SK-N-SH (cell line): Measurements from ENCODE around the gene GXYLT2. TPM values are rescaled to one million over a fixed set of nuclear protein-coding genes. Genes with fewer than 3 reads are reported as not detected.

Experiments
- CTCF ChIA-PET: fragments of 300-600, 350-600 bp; formaldehyde crosslinking; extraction: SDS; loops from one replicate; lab custom pipeline; 2021; lab: Yijun Ruan, JAX
- POLR2A ChIA-PET: fragments of 350-600 bp; sonication (Branson Sonifier 250); formaldehyde crosslinking; extraction: SDS; loops from one replicate; lab custom pipeline; 2020; ENCODE audit warnings: antibody characterized with exemption, inconsistent platforms; lab: Yijun Ruan, JAX
- DNase-seq: peaks from one replicate; pipeline ENCODE4 v3.0.0; 2012
- H2AFZ ChIP-seq: fragments of 200-600 bp; sonication (generic); 2 replicates; pipeline ENCODE4 v1.8.1; 2016; ENCODE audit warnings: antibody characterized with exemption, mild to moderate bottlenecking, low read depth
- H3F3A ChIP-seq: fragments of 200-600 bp; sonication (generic); replicated peaks from 2 replicates; pipeline ENCODE3; 2016; ENCODE audit warnings: antibody characterized with exemption, mild to moderate bottlenecking; ENCODE audit not compliant: insufficient read depth
- H3K27ac ChIP-seq, 2 experiments: fragments of 200-500 bp in 1 of 2; fragments of 200-600 bp in 1 of 2; sonication (Bioruptor generic) in 1 of 2; sonication (generic), shearing (Covaris generic) in 1 of 2; 2 replicates each; pipeline versions ENCODE4 v1.5.1 to v1.6.1; 2014 to 2016; ENCODE audit warnings: low read depth in 2 of 2, inconsistent platforms in 1 of 2, low read length in 1 of 2, mild to moderate bottlenecking in 1 of 2, mixed read lengths in 1 of 2
- H3K27me3 ChIP-seq: fragments of 200-600 bp; sonication (generic), shearing (Covaris generic); 2 replicates; pipeline ENCODE4 v1.6.1; 2016; ENCODE audit warnings: mixed run types; ENCODE audit not compliant: insufficient read depth
- H3K36me3 ChIP-seq, 2 experiments: fragments of 200-500 bp in 1 of 2; fragments of 200-600 bp in 1 of 2; sonication (Bioruptor generic) in 1 of 2; sonication (generic) in 1 of 2; replicated peaks in 1 of 2; 2 replicates each; pipeline versions ENCODE3 to v1.5.1; 2014 to 2016; ENCODE audit warnings: low read length in 1 of 2, mild to moderate bottlenecking in 1 of 2; ENCODE audit not compliant: insufficient read depth in 2 of 2, control insufficient read depth in 1 of 2
- H3K4me1 ChIP-seq, 2 experiments: fragments of 200-500 bp in 1 of 2; fragments of 200-600 bp in 1 of 2; sonication (Bioruptor generic) in 1 of 2; sonication (generic), shearing (Covaris generic) in 1 of 2; 2 replicates each; pipeline versions ENCODE4 v1.5.1 to v1.6.1; 2014 to 2016; ENCODE audit warnings: low read depth in 1 of 2, low read length in 1 of 2, mixed run types in 1 of 2; ENCODE audit not compliant: insufficient read depth in 2 of 2, control insufficient read depth in 1 of 2
- H3K4me2 ChIP-seq: fragments of 200-600 bp; sonication (generic), shearing (Covaris generic); 2 replicates; pipeline ENCODE4 v1.6.1; 2017; ENCODE audit warnings: mixed run types
- H3K4me3 ChIP-seq, 2 experiments: fragments of 200-500 bp in 1 of 2; fragments of 200-600 bp in 1 of 2; sonication (Bioruptor generic) in 1 of 2; sonication (generic), shearing (Covaris generic) in 1 of 2; 2 replicates each; pipeline versions ENCODE4 v1.5.1 to v1.8.1; 2014 to 2016; ENCODE audit warnings: low read depth in 2 of 2, inconsistent platforms in 1 of 2, low read length in 1 of 2, mild to moderate bottlenecking in 1 of 2, mixed read lengths in 1 of 2, moderate library complexity in 1 of 2
- H3K79me2 ChIP-seq: fragments of 200-600 bp; sonication (generic); 2 replicates; pipeline ENCODE4 v1.8.1; 2017; ENCODE audit warnings: mild to moderate bottlenecking; ENCODE audit not compliant: insufficient read depth
- H3K9ac ChIP-seq: fragments of 200-600 bp; sonication (generic); 2 replicates; pipeline ENCODE4 v1.6.1; 2017; ENCODE audit warnings: mixed run types
- H3K9me2 ChIP-seq: fragments of 200-600 bp; sonication (generic); 2 replicates; pipeline ENCODE4 v1.6.1; 2017; ENCODE audit warnings: mixed run types
- H3K9me3 ChIP-seq: fragments of 200-600 bp; sonication (generic); 2 replicates; pipeline ENCODE4 v1.6.1; 2017; ENCODE audit warnings: mixed run types, mild to moderate bottlenecking, moderate library complexity
- H4K20me1 ChIP-seq: fragments of 200-600 bp; sonication (generic); 2 replicates; pipeline ENCODE4 v1.6.1; 2017; ENCODE audit warnings: mild to moderate bottlenecking, mixed run types; ENCODE audit not compliant: insufficient read depth
- CHD2 ChIP-seq: fragments of 150-350 bp; IDR thresholded peaks from 2 replicates; pipeline ENCODE4 v1.6.1; 2018; ENCODE audit warnings: low read length; ENCODE audit not compliant: partially characterized antibody
- EZH2phosphoT487 ChIP-seq: fragments of 200-600 bp; sonication (generic); IDR thresholded peaks from 2 replicates; pipeline ENCODE4 v1.6.1; 2017; ENCODE audit warnings: low read depth, mixed run types, mild to moderate bottlenecking, antibody characterized with exemption, moderate library complexity, borderline replicate concordance
- FOXJ3 ChIP-seq: sonication (generic); formaldehyde crosslinking; IDR thresholded peaks from 2 replicates; pipeline ENCODE4 v1.5.1; 2020; ENCODE audit warnings: mild to moderate bottlenecking, missing genetic modification reagents
- FOXM1 ChIP-seq: IDR thresholded peaks from 2 replicates; pipeline ENCODE4 v1.4.0; 2012; ENCODE audit warnings: low read depth, mild to moderate bottlenecking
- IRF3 ChIP-seq: fragments of 150-350 bp; IDR thresholded peaks from 2 replicates; pipeline ENCODE4 v1.6.1; 2016; ENCODE audit warnings: mild to moderate bottlenecking, low read depth, low read length
- MEF2A ChIP-seq: IDR thresholded peaks from 2 replicates; pipeline ENCODE4 v1.4.0; 2012; ENCODE audit warnings: low read depth, borderline replicate concordance
- MXI1 ChIP-seq: IDR thresholded peaks from 2 replicates; pipeline ENCODE4 v1.6.1; 2012; ENCODE audit warnings: mild to moderate bottlenecking, low read depth, low read length, improper control_type of control experiment
- NFIC ChIP-seq: IDR thresholded peaks from 2 replicates; pipeline ENCODE4 v1.4.0; 2012; ENCODE audit warnings: borderline replicate concordance
- NRF1 ChIP-seq: IDR thresholded peaks from 2 replicates; pipeline ENCODE4 v1.6.1; 2012; ENCODE audit warnings: low read depth, mild to moderate bottlenecking, low read length
- RXRA ChIP-seq: IDR thresholded peaks from 2 replicates; pipeline ENCODE4 v1.4.0; 2012; ENCODE audit warnings: low read depth, mild to moderate bottlenecking, borderline replicate concordance
- SIN3A ChIP-seq: IDR thresholded peaks from 2 replicates; pipeline ENCODE4 v1.6.1; 2012; ENCODE audit warnings: low read depth, mild to moderate bottlenecking, low read length, moderate library complexity, borderline replicate concordance
- WGBS: methylation state at CpG from one replicate; pipeline ENCODE4 v1.1.6; 2017; ENCODE audit warnings: low lambda C conversion rate; 5-methylcytosine and 5-hydroxymethylcytosine counted together
- polyA plus RNA-seq, 3 experiments: library from polyadenylated mRNA; depleted of rRNA; stranded (reverse); fragments of >200 nt; gene quantifications; 2 replicates each; pipeline ENCODE4 v1.2.3, GENCODE V29; 2012
- TF ChIP-seq, protein P1 (sequence below): fragments of 200-600 bp; sonication (generic); IDR thresholded peaks from 2 replicates; pipeline ENCODE4 v1.6.1; 2017; ENCODE audit warnings: antibody characterized with exemption, mild to moderate bottlenecking, moderate library complexity
- TF ChIP-seq, protein P2 (sequence below): IDR thresholded peaks from 2 replicates; pipeline ENCODE4 v1.4.0; 2012; ENCODE audit warnings: low read depth, borderline replicate concordance

GXYLT2 gene
- polyA plus RNA-seq, 1 of the 3 experiments (the other 2 are of a cell fraction): 9.1 TPM

GRCh38 chr3:72951259-72951722 lies 63.4 kb downstream of the GXYLT2 start:
- DNase-seq: no peak
- H3F3A ChIP-seq: no peaks in the 10 kb centered on the region
- H3K4me1 ChIP-seq: no peaks in the 10 kb centered on the region; a peak in 1 of 4 replicates
- H3K36me3 ChIP-seq: no peaks in the 10 kb centered on the region
- H3K9ac ChIP-seq: no peak overlapping the region
- H3K27ac ChIP-seq: no peak overlapping the region
- TF ChIP-seq IRF3: no peak
- TF ChIP-seq NRF1: no peak
- TF ChIP-seq, protein P1, sequence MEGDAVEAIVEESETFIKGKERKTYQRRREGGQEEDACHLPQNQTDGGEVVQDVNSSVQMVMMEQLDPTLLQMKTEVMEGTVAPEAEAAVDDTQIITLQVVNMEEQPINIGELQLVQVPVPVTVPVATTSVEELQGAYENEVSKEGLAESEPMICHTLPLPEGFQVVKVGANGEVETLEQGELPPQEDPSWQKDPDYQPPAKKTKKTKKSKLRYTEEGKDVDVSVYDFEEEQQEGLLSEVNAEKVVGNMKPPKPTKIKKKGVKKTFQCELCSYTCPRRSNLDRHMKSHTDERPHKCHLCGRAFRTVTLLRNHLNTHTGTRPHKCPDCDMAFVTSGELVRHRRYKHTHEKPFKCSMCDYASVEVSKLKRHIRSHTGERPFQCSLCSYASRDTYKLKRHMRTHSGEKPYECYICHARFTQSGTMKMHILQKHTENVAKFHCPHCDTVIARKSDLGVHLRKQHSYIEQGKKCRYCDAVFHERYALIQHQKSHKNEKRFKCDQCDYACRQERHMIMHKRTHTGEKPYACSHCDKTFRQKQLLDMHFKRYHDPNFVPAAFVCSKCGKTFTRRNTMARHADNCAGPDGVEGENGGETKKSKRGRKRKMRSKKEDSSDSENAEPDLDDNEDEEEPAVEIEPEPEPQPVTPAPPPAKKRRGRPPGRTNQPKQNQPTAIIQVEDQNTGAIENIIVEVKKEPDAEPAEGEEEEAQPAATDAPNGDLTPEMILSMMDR: no peak
- no peak for TF ChIP-seq RXRA
- TF ChIP-seq SIN3A: no peak
- TF ChIP-seq FOXM1: no peak
- TF ChIP-seq, all 33 proteins: peak for 0
- no peaks in the 10 kb centered on the region for H3K27me3 ChIP-seq
- no peaks in the 10 kb centered on the region for H4K20me1 ChIP-seq
- no peaks in the 10 kb centered on the region; the same call in 1 of the 2 replicates for H3K79me2 ChIP-seq
- ChIA-PET CTCF (no interaction called here), POLR2A (no interaction called here)
- no peak overlapping the region for H3K4me3 ChIP-seq
- WGBS: 90% methylated on average over 6 of the region's 6 CpGs
- H2AFZ ChIP-seq: no peak overlapping the region
- H3K4me2 ChIP-seq: no peak overlapping the region
- no peaks in the 10 kb centered on the region for H3K9me2 ChIP-seq
- H3K9me3 ChIP-seq: no peaks in the 10 kb centered on the region

DNA sequence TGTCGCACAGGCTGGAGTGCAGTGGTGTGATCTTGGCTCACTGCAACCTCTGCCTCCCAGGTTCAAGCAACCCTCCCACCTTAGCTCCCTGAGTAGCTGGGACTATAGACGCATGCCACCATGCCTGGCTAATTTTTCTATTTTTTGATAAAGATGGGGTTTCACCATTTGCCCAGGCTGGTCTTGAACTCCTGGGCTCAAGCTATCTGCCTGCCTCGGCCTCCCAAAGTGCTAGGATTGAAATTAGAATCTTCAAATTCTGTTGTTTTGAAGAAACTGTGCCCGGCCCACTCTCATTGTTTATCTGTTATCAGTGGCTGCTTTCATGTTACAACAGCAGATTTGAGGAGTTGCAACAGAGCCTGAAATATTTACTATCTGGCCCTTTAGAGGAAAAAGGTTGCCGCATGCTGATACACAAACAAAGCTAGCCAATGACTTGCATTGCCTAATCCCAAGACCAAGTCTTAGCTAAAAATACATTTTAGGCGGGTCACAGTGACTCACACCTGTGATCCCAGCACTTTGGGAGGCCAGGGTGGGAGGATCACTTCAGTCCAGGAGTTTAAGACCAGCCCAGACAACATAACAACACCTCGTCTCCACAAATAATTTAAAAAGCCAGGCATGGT lies 65.6 kb downstream of the GXYLT2 start:
- Histone ChIP-seq H2AFZ (no peak overlapping the region), H3K27ac (no peak overlapping the region), H4K20me1 (no peaks in the 10 kb centered on the region), H3K4me2 (no peak overlapping the region), H3K4me1 (no peaks in the 10 kb centered on the region; a peak in 1 of 4 replicates), H3K36me3 (peaks cover 0 to 5% of the 10 kb centered on the region in 2 experiments), H3K4me3 (no peak overlapping the region), H3K9me2 (no peaks in the 10 kb centered on the region), H3K9me3 (no peaks in the 10 kb centered on the region), H3K27me3 (no peaks in the 10 kb centered on the region), H3K9ac (no peak overlapping the region), H3K79me2 (no peaks in the 10 kb centered on the region; the same call in 1 of the 2 replicates), H3F3A (no peaks in the 10 kb centered on the region)
- TF ChIP-seq MXI1 (no peak), FOXJ3 (CRISPR knock-in tag) (no peak), NFIC (no peak), MEF2A (no peak), EZH2phosphoT487 (no peak), CHD2 (no peak)
- TF ChIP-seq, protein P2, sequence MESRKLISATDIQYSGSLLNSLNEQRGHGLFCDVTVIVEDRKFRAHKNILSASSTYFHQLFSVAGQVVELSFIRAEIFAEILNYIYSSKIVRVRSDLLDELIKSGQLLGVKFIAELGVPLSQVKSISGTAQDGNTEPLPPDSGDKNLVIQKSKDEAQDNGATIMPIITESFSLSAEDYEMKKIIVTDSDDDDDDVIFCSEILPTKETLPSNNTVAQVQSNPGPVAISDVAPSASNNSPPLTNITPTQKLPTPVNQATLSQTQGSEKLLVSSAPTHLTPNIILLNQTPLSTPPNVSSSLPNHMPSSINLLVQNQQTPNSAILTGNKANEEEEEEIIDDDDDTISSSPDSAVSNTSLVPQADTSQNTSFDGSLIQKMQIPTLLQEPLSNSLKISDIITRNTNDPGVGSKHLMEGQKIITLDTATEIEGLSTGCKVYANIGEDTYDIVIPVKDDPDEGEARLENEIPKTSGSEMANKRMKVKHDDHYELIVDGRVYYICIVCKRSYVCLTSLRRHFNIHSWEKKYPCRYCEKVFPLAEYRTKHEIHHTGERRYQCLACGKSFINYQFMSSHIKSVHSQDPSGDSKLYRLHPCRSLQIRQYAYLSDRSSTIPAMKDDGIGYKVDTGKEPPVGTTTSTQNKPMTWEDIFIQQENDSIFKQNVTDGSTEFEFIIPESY: no peak
- POLR2A ChIA-PET: no interaction called here
- CTCF ChIA-PET: interaction anchor here (1.1 to 2.0 kb wide), 3 partner anchors 11 to 103 kb away, joined by 3 to 8 read pairs (median 3); no protein-coding TSS in a partner anchor
- DNase-seq: no peak
- WGBS: 80% methylated on average over 7 of the region's 7 CpGs
